Renal cortex interstitium (tissue), 11 donors: ENCODE data around the gene TBX21. TPM values are rescaled to one million over a fixed set of nuclear protein-coding genes. Genes with fewer than 3 reads are reported as not detected.

Source experiments
- DNase-seq, 11 donors: peaks; one replicate each; pipeline ENCODE4 v3.0.0-alpha.2; 2013; ENCODE audit warnings: low read depth in 9 of 11, low spot score in 4 of 11; ENCODE audit errors: extremely low read depth in 1 of 11
- polyA plus RNA-seq, 3 donors: library from polyadenylated mRNA; unstranded; fragments of 120-200 nt; gene quantifications; one replicate each; pipeline ENCODE4 v1.2.1, GENCODE V29; 2013; ENCODE audit not compliant: insufficient read length in 3 of 3

The TBX21 gene
- polyA plus RNA-seq, 3 donors = 0.07 to 0.20 (median 0.12) TPM

DNA sequence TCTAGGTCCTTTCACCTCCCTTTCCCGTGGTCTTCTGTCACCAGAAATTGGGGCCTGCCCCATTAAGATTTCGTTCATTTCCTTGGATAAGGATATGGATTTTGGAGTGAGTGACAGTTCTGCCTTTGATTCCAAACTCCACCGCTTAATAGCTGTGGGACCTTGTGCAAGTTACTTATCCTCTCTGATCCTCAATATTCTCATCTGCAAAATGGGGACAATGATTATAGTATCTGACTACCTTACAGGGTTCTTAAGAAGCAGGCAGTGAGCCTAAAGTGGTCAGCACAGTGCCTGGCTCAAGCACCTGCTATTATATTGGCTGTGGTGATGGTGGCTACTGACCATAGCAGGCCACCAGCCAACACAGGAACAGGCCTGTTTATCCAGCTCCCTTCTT lies 23.4 kb upstream of the TBX21 start:
- no peak for DNase-seq

DNA sequence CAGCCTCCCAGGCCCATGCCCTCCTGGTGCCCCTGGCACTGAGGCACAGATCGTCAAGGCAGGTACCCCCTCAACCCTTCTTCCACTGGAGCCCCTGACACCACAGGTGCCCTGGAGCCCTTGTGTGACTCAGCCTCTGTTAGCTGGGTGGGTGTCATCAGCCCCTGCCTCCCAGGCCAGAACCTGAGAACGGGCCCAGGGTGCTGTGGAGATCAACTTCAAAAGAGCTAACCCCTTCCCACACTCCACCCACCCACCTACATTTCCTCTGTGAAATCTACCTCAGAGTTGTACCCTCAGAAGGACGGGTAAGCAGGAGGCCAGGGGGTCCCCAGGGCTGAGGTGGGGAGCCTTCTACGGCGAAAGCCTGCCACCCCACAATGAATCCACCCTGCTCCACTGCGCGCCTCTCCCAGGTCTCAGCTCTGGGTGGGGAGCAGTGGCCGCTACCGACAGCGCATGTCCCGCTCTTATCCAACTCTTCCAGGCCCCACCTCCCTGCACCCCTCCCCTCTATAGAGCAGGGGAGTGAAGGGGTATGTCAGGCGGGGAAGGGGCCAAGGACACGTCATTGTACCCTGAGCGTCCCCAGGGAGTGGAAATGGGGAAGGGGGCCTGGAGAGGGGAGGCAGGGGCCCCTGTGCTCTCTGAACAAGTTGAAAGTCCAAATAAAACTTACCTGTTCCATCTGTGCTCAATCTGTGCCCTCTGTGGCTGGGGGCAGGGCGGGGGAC lies 21.5 kb upstream of the TBX21 start:
- no peak for DNase-seq

DNA sequence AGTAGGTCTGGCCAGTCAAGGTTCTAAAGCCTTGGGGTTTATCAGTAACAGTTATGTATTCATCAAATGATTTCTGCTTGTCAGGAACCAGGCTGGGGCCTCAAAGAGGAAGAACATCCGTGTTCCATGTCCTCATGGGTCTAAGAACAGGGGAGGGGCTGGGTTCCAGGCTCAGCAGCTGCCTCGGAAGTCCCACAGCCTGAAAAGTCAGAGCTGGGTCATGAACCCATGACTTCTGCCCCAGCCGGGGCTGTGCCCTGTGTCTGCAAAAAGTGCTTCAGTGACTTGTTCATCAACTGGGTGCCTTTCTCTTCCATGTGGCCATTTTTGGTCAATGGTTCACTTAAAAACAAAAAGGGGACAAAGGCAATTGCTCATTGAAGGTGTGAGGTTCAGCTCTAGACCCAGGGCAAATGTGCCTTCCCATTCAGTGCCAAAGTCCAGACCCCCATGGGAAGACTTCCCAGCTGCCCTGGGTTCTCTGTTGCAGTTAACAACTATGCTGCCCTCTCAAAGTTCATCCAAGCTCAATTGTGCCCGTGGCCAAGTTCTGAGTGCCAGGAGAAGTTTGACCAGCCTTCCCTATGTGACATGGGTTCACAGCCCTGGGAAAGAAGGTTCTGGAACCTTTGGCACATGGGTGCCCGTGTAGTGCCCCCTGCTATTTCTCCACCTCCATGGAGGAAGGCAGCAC lies 20.6 kb upstream of the TBX21 start:
- DNase-seq = no peak

DNA sequence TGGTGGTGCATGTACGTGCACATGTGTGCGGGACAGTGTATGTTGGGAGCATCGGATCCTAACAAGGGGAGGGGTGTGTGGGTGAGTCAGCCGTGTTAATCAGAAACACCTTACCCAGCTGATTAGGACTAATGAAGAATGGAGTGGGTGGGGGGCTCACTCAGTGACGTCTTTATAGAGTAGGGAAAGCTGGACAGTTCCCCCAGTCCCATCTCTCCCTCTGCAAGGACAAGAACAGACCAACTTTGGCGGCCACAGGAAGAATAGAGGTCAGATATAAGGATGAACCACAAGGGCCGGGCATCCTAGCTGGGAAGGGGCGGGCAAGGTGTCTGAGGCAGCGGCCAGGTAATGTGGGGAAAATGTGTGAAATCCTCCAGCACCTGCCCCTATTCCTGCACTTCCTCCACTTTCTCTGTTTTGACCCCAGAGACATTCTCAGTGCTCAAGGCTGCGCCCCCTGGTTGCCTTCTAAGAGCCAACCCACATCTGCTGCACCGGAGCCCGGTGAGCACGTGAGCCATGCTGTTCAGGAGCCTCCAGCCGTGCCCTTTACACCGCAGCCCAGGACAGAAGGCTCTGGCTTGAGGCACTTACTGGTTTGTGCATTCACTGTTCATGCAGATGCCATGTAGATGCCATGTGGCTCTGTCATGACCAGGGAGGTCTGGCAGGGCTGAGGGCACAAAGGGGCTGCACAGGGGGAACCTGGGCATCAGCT lies 18.9 kb upstream of the TBX21 start:
- DNase-seq = no peak

DNA sequence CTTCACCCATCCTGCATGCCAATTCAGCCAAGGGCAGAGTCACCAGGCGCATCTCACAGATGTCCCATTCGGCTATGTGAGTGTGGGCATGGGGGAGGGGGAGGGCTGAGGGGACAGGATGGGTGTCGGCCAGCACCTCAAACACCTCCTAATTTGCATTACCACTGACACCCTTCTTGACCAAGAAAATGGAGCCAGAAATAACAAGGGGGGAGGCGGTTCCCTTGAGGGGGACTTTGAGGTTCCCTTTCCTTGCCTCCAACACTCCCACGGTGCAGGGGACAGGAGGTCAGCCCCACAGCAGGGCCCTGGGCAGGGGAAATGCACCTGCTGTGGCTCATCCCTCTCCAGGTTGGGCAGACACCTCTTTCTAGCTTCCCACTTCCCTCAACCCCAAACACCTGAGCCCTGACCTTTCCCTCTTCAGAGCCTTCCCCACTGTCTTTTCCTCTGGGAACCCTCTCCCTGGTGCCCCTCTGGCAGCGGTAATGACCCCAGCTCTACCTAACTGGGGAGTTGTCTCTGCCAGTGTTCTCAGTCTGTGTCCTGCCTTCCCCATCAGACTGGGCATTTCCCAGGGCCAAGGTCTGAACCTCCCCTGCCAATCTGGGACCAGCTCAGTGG lies 18.2 kb upstream of the TBX21 start:
- DNase-seq = no peak

DNA sequence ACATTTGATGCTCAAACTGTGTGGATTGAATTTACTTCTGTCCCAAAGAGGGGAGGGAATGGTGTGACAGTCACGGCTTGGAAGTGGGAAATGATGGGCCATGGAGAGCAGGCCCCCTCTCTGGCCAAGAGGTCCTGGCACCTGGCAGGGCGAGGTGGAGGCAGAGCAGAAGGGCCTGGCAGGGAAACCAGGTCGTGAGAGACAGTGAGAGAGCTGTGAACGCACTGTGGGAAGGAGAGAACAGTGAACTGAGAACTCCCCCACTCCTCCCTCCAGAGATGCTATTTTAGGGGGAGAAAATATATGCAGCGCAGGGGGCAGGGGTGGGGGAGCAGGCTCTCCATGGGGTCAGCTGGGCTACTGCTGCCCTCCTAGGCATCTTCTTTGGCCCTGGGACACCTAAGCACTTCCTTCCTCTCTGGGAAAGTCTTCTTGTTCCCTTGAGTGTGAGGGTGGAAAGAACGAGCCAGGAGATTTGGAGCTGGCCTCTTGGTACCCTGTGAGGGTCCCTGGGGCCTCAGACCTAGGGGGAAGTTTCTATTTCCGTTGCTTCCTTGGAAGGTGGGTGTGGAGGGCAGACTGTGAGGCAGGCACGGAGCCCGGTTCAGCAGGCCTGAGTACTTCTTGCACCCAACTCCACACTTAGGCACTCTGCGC lies 17.2 kb upstream of the TBX21 start:
- DNase-seq = no peak

DNA sequence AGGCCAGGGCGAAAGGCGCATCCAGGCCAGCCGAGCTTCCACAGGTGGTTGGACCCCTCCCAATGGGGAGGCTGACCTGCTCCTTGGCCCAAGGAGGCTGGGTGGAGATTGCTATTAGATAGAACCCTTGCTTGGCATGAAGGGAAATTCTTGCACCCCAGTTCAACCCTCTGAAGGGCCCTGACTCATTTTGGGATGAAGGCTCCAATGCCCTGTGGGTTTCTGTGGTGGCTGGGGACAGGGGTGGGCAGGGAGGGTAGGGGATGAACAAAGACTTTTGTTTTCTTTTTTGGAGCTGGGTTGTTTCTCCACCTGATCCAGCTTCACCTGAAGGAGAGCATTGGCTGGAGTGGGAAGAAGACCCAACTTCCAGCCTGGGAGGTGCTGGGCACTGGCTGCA lies 16.7 kb upstream of the TBX21 start:
- no peak for DNase-seq

DNA sequence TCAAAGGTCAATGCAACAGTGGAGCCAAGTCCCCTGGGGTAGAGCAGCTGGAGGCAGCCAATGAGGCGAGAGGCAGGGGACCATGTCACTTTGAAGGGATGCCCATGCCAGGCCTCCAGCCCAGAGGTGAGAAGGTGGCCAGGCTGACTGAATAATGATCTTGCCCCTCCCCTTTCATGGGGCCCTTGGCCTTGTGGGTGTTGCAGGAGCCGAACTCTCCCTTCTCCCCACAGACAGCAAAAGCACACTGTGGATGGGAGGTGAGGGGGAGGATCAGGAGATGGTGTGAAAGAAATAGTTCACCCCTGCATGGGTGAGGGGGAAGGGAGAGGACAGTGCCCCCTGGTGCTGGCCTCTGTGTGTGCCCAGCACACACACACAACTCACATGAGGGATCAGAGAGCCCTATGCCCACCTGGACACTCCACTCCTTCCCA lies 15.8 kb upstream of the TBX21 start:
- DNase-seq = no peak

DNA sequence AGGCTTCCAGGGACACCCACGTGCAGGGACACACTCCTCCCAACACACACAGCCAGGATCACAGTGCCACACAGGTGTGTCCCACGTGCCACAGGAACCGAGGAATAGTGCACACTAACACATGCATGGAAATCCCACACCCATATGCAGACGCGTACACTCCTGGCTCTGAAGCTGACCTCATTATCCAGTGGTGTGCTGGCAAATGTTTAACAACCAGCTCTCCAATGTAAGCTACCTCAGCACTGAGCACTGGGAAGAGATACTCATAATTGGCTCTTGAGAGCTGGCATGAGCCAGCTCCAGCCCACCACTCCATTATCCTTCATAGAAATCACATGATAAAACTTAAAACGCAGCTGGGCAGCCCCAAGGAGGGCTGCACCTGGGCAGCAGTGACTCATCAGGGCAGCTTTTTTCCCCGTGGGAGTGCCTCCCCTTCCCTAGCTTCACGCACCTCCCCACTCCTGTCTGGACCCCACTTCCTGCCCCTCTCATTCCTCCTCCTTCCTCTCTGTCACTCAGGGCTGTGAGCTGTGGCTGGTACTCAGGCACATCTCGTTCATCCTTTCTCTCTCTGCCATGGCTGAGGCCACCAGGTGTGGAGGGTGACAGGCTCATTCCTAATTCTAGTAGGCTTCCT lies 14.9 kb upstream of the TBX21 start:
- no peak for DNase-seq

DNA sequence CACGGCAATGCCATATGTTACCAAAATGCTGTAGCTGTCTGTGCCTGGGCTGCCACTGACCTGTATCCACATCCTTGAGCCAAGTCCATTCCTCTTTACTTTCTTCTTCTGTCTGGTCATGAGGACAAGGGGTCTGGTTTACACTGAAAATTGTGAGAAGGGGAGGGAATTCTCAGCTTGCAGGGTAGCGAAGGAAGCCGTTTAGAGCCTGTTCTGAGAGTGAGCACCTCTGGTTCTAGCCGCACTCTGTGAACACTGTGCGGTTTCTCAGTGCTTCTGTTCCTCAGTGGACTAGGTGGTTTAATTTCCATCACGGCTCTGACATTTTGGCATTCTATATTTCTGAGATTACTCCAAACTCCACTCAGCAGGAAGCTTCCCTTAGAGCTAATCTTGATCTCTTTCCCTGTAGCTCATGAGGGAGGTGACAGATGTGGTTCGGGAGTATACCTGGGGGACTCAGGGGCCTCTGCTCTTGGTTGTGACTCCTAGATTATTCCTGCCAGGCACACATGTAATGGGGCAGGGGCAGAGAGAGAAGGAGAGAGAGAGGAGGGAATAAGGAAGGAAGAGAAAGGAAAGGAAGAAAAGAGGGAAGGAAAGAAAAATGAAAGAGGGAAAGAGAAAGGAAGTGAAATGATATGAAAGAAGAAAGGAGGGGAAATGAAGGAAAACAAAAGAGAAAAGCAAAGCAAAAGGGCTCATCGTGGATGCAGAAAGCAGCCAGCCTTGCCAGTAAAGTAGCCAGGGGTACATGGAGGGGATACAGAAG lies 14.2 kb upstream of the TBX21 start:
- no peak for DNase-seq

DNA sequence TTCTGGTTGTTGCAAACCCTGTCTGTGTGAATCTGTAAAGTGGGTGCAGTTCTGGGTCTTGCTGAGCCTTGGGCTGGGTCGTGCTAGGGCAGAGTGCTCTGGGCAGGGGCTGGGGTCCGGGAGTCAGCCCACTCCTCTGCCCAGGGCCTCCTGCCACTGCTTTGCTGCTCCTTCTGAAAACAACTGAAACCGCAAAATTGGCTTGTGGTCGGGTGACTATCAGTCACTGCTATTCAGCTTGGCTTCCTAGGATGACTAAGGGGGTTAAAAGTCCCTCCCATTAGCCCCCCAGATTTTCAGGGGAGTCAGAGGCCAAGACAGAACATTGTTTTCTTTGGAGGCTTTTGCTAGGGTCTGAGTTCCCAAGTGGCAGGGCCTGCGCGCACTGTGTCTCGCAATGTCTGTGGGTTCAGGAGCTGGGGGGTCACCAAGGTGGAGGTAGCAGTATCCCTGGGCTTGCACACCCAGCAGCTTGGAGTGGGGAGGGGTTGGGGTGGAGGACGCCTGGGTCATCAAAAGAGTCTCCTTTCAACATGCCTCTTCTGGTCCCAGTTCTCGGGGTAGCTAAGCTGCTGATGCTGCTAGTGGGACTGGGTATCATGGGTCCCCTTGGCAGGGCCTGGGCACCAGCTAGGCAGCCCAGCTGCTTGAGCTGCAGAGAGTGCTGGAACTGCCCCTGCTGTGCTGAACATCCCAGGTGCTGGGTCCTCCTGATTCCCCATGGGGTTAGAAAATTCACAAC lies 13.5 kb upstream of the TBX21 start:
- no peak for DNase-seq

DNA sequence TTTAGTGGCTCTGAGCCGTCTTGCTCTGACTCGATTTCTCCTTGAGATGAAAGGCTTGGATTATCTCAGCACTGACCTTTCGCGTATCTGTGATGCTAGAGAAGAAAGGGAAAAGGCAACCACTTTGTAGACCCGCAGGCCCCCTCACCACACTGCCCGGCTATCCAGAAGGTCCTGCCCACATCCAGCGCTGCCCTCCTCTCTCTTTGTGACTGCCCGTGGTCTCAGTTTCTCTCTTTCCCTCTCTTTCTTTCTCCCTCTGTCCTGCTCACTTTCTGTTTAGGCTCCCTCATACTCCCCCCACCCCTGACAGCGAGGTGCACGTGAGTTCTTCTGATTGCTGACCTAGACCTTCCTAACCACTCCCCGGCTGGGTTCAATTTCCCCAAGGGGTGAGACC lies 12.8 kb upstream of the TBX21 start:
- DNase-seq = no peak

DNA sequence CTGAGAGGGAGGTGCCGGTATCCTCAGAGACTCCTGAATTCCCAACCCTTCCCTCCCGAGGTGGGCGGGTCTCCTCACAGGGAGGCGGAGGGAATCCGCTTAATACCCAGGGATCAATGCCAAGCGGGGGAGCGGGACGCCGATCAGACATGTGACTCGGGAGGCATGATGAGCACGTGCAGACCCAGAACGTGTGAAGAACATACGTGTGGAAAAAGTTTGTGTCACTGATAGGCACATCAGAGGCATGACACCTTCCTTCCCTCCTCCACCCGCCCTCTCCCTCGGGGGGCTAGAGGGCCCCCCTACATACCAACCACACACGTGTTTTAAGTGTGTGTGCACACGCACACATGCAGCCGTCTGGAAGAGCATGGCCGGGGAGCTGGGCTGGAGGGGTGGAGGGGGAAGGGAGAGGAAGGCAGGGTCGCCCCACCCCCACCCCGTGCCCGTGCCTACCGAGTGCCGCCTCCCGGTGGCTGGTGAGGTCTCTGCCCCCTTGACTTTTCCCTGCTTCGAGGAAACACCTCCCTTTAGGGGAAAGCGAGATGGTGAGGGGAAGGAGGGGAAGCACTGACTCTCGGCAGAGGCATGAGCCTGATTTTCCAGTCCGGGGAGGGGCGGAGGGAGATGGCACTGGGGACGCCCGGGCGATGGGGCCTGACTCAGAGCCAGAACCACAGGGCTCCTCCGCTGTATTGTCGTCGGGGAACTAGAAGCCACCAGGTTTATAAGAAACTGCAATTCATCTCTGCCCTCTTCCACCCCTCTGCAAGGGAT lies 12.1 kb upstream of the TBX21 start:
- DNase-seq = no peak

DNA sequence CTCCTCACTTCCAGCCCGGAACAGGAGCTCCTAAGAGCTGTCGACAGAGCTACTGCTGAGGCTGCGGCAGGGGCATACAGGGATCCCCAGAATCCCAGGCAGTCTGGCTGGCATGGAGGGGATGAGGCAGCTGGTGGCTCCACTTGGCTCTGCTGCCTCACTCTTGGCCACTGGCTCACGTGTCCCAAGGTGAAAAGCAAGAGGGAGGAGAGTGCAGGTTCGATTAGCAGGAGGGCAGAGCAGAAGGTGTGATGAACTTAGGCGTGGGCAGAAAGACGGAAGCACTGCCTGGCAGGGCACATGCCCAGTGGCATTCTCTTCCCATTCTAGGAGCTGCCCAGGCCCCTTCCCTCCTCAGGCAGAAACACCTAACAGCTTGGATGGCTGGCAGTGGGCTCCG lies 11.3 kb upstream of the TBX21 start:
- no peak for DNase-seq

DNA sequence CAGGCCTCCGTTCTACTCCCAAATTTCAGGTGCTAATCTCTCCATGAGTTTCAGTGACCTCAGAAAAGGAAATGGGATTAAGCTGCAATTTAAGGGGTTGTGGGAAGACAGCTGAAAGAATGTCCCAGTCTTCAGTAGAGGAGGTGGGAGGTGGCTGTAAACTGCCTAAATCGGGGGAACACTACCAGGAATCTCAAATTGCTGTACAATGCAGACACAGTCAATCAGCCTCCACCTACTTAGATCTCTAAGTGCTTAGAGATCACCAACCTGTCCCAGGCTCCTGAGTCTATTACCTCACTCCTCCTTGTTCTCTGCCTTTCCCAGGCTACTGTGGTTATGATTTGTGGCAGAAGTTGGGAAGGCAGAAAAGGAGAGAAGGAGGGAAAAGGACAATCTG lies 8.3 kb upstream of the TBX21 start:
- DNase-seq = no peak

DNA sequence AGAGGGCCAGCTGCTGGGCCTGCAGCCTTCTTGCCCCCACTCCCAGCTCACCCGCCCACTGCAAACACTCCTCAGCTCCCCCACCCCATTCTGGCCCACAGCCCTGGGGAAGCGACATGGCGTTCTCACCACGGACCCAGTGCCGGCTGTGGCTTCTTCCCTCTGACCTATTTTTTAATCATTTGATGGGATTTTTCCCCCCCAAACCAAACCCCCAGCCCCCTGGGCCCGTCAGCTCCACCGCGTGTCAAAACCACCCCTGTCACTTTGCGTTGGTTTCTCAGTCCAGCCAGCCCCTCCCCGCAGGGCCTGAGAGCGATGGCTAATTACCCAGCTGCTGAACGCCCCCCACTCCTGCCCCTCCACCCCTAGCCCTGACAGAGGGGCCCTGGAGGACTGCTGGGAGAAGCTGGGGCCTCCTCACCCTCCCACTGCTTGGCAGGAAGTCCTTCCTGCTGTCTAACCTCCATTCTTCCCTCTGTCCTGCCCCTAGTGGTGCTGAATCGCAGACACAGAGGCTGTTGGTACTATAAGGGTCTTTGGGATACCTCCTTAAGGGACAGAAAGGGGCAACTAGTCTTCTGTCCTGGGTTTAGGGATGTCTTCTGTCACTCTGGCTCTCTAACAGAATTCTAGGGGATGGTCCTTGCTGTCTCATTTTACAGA lies 7.5 kb upstream of the TBX21 start:
- no peak for DNase-seq
